ENCODE results near the gene ST8SIA3. TPM values are rescaled to one million over a fixed set of nuclear protein-coding genes. Genes with fewer than 3 reads are reported as not detected.

The ST8SIA3 gene, protein sequence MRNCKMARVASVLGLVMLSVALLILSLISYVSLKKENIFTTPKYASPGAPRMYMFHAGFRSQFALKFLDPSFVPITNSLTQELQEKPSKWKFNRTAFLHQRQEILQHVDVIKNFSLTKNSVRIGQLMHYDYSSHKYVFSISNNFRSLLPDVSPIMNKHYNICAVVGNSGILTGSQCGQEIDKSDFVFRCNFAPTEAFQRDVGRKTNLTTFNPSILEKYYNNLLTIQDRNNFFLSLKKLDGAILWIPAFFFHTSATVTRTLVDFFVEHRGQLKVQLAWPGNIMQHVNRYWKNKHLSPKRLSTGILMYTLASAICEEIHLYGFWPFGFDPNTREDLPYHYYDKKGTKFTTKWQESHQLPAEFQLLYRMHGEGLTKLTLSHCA
- not detected in 2 replicates for total RNA-seq
- polyA plus RNA-seq = not detected in 2 replicates
- not detected in 2 replicates for polyA plus RNA-seq (2012)
- not detected in 2 replicates for polyA minus RNA-seq (ENCODE audit: low replicate concordance)

DNA sequence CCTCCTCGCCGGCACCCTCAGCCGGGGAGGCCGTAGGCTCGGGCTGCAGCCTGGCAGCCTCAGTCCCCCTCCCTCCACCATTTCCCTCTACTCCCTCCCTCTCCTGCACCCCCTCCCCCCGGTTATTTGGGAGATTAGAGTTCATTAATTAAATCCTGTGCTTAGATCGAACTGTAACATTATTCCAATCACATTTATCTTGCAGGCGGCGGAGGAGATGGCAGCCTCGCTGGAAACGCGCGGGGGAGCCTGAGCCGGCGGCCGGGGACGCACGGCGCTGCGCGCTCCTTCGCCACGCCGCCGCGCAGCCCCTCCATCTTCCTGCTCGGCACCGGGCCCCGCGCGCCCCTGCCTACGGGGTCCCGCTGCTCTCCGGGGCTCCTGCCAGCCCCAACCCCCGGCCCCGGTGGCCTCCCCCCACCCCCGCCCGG, at the start of gene ST8SIA3:
ST8SIA3 (plus strand) TSS at position 287 of the 431 bp plus-strand sequence. CDS start 290 bp downstream, outside the sequence.
- no peak within 1 kb of the TSS for H3K4me2 ChIP-seq (ENCODE audit: extremely low read depth, insufficient read depth, low read length)
- H3K9ac ChIP-seq (ENCODE audit: insufficient read depth, low read length) = no peak within 1 kb of the TSS
- no peak within 1 kb of the TSS for H2AFZ ChIP-seq (ENCODE audit: low read length)
- H4K20me1 ChIP-seq (ENCODE audit: control insufficient read depth, extremely low read depth, insufficient read depth, low read length) = no peaks in the 10 kb centered on the region
- no peaks in the 10 kb centered on the region for H3K9me3 ChIP-seq (ENCODE audit: control insufficient read depth, insufficient read depth, low read depth, low read length)
- H3K4me1 ChIP-seq (ENCODE audit: control insufficient read depth, extremely low read depth, insufficient read depth, low read length) = no peaks in the 10 kb centered on the region
- no peak within 1 kb of the TSS for H3K27ac ChIP-seq (ENCODE audit: insufficient read depth, low read length)
- TF ChIP-seq EZH2 (IDR thresholded peaks at IDR 0.05; ENCODE audit: low read length, missing control alignments) = no peak
- TF ChIP-seq, protein P1, sequence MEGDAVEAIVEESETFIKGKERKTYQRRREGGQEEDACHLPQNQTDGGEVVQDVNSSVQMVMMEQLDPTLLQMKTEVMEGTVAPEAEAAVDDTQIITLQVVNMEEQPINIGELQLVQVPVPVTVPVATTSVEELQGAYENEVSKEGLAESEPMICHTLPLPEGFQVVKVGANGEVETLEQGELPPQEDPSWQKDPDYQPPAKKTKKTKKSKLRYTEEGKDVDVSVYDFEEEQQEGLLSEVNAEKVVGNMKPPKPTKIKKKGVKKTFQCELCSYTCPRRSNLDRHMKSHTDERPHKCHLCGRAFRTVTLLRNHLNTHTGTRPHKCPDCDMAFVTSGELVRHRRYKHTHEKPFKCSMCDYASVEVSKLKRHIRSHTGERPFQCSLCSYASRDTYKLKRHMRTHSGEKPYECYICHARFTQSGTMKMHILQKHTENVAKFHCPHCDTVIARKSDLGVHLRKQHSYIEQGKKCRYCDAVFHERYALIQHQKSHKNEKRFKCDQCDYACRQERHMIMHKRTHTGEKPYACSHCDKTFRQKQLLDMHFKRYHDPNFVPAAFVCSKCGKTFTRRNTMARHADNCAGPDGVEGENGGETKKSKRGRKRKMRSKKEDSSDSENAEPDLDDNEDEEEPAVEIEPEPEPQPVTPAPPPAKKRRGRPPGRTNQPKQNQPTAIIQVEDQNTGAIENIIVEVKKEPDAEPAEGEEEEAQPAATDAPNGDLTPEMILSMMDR (conservative IDR thresholded peaks at IDR 0.05 in 1 of 2, IDR thresholded peaks at IDR 0.05 in 1 of 2; ENCODE audit: low read depth in 1 of 2, low read length in 2 of 2) = no peak
- no peak within 1 kb of the TSS for H3K4me3 ChIP-seq (replicated peaks in 1 of 4; ENCODE audit: control extremely low read depth in 1 of 4, insufficient read depth in 1 of 4, low read depth in 3 of 4, low read length in 4 of 4)
- H3K27me3 ChIP-seq (ENCODE audit: control insufficient read depth, insufficient read depth, low read length) = no peaks in the 10 kb centered on the region
- no peaks in the 10 kb centered on the region for H3K79me2 ChIP-seq (ENCODE audit: control insufficient read depth, insufficient read depth, low read length)
- H3K36me3 ChIP-seq (ENCODE audit: control insufficient read depth, insufficient read depth, low read length) = no peaks in the 10 kb centered on the region
- no peak for DNase-seq (ENCODE audit: low read depth in 2 of 2)

DNA sequence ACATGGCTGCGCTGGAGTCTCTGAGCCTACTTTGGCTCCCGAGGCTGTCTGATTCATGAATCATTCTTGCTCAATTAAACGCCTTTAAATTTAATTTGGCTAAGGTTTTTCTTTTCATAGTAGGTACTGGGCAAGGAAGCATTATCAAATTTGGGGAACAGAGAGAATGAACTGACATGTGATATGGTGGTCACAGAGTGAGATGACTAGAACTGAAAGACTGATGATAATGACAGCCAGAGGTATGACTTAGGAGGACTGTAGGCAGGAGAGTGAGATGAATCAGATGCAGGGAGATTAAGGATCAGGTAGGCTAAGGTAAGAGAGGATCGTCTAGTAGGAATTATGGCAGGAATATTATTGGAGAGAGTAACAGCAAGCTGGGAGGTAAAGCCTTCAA, 40.9 kb upstream of the ST8SIA3 start:
- no peak overlapping the region for H2AFZ ChIP-seq (ENCODE audit: low read length)
- no peaks in the 10 kb centered on the region for H3K36me3 ChIP-seq (ENCODE audit: control insufficient read depth, insufficient read depth, low read length)
- no peaks in the 10 kb centered on the region for H3K9me3 ChIP-seq (ENCODE audit: control insufficient read depth, insufficient read depth, low read depth, low read length)
- no peak overlapping the region for H3K4me2 ChIP-seq (ENCODE audit: extremely low read depth, insufficient read depth, low read length)
- H3K9ac ChIP-seq (ENCODE audit: insufficient read depth, low read length) = no peak overlapping the region
- H3K27me3 ChIP-seq (ENCODE audit: control insufficient read depth, insufficient read depth, low read length) = no peaks in the 10 kb centered on the region
- H3K79me2 ChIP-seq (ENCODE audit: control insufficient read depth, insufficient read depth, low read length) = no peaks in the 10 kb centered on the region
- no peaks in the 10 kb centered on the region for H3K4me1 ChIP-seq (ENCODE audit: control insufficient read depth, extremely low read depth, insufficient read depth, low read length)
- no peaks in the 10 kb centered on the region for H4K20me1 ChIP-seq (ENCODE audit: control insufficient read depth, extremely low read depth, insufficient read depth, low read length)
- no peak for DNase-seq (ENCODE audit: low read depth in 2 of 2)
- TF ChIP-seq, protein P1 (conservative IDR thresholded peaks at IDR 0.05 in 1 of 2, IDR thresholded peaks at IDR 0.05 in 1 of 2; ENCODE audit: low read depth in 1 of 2, low read length in 2 of 2) = no peak
- TF ChIP-seq EZH2 (IDR thresholded peaks at IDR 0.05; ENCODE audit: low read length, missing control alignments) = no peak
- no peak overlapping the region for H3K27ac ChIP-seq (ENCODE audit: insufficient read depth, low read length)
- no peak overlapping the region for H3K4me3 ChIP-seq (replicated peaks in 1 of 4; ENCODE audit: control extremely low read depth in 1 of 4, insufficient read depth in 1 of 4, low read depth in 3 of 4, low read length in 4 of 4)

DNA sequence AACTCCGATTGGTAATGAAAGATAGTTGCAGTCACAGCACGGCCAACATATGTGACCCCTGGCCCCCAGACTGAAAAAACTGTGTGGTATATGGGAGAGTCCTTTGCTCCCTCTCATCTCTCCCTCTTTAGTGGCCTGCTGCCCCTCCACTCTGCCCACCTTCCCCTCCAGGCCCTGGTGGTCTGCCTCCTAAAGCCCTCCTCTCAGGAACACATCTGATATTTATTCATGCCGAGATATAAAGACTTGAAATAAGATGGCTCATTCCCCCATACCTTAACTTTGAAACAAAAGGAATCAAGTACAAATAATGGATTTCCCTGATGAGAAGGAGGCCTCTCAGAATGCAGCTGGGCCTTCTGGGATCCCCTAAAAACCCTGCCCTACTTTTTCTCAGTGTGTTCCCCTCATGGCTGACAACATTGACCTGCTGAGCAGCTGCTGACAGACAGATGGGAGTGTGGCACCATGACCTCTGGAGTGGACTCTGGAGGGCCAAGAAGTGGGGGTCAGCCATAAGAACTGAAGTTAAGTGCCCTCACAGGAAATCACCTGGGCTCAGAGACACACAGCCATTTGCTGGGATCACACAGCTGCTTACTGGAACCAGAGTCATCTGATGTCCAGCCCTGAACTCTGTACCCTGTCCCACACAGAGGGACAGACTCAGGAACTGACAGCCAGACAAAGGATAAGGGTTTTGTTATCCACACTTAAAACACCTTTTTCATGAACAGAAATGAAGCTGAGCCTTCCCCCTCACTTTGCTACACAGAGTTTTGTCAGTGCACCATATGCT, 39.8 kb upstream of the ST8SIA3 start:
- H2AFZ ChIP-seq (ENCODE audit: low read length) = no peak overlapping the region
- H3K4me3 ChIP-seq (replicated peaks in 1 of 4; ENCODE audit: control extremely low read depth in 1 of 4, insufficient read depth in 1 of 4, low read depth in 3 of 4, low read length in 4 of 4) = no peak overlapping the region
- no peaks in the 10 kb centered on the region for H3K36me3 ChIP-seq (ENCODE audit: control insufficient read depth, insufficient read depth, low read length)
- H3K27me3 ChIP-seq (ENCODE audit: control insufficient read depth, insufficient read depth, low read length) = no peaks in the 10 kb centered on the region
- H3K9me3 ChIP-seq (ENCODE audit: control insufficient read depth, insufficient read depth, low read depth, low read length) = no peaks in the 10 kb centered on the region
- H4K20me1 ChIP-seq (ENCODE audit: control insufficient read depth, extremely low read depth, insufficient read depth, low read length) = no peaks in the 10 kb centered on the region
- no peak for DNase-seq (ENCODE audit: low read depth in 2 of 2)
- H3K9ac ChIP-seq (ENCODE audit: insufficient read depth, low read length) = no peak overlapping the region
- H3K4me2 ChIP-seq (ENCODE audit: extremely low read depth, insufficient read depth, low read length) = no peak overlapping the region
- no peaks in the 10 kb centered on the region for H3K79me2 ChIP-seq (ENCODE audit: control insufficient read depth, insufficient read depth, low read length)
- TF ChIP-seq, protein P1 (conservative IDR thresholded peaks at IDR 0.05 in 1 of 2, IDR thresholded peaks at IDR 0.05 in 1 of 2; ENCODE audit: low read depth in 1 of 2, low read length in 2 of 2) = no peak
- TF ChIP-seq EZH2 (IDR thresholded peaks at IDR 0.05; ENCODE audit: low read length, missing control alignments) = no peak
- no peaks in the 10 kb centered on the region for H3K4me1 ChIP-seq (ENCODE audit: control insufficient read depth, extremely low read depth, insufficient read depth, low read length)
- H3K27ac ChIP-seq (ENCODE audit: insufficient read depth, low read length) = no peak overlapping the region
